Kidney capillary endothelial cell (primary cell): ENCODE results near the gene AGXT.

ENCODE experiments used
- DNase-seq: peaks from one replicate; pipeline ENCODE4 v3.0.0-alpha.2; 2018; ENCODE audit warnings: low spot score

Gene AGXT

DNA sequence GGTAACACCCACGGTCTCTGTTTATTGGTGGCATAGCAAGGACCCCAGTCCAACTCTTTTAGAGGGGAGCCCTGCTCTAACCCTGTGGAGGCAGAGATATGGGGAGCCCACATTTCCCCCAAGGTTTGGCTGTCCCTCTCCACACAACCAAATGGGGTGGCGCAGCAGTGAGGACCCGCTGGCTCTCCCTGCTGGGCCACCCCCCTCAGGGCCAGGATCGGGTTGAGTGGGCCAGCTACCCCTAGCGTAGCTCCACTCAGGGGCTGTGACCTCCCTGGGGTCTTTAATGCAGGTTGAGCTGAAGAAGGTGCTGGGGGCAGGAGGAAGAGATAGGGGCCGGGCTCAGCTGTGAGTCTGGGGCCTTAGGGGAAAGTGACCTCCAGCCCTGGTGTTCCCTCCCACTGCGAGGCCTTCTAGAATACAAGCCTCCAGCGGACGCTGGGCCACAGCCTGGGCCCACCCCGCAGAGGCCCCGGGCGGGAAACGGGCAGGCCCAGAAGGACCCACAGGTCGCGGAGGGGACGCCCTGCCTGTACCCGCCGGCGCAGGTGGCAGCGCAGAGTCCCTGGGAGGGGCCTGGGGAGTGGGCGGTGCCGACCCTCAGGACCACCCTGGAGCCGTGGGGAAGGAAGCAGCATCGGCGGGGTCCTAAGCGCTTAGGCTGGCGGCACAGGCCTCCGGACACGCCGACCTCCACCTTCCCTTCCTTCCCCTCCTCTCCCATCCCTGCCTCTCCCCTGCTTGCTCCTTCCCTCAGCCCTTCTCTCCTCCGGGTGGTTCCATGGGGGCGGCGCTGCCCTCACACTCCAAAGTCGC lies 47.1 kb downstream of the AGXT start:
- no peak for DNase-seq

DNA sequence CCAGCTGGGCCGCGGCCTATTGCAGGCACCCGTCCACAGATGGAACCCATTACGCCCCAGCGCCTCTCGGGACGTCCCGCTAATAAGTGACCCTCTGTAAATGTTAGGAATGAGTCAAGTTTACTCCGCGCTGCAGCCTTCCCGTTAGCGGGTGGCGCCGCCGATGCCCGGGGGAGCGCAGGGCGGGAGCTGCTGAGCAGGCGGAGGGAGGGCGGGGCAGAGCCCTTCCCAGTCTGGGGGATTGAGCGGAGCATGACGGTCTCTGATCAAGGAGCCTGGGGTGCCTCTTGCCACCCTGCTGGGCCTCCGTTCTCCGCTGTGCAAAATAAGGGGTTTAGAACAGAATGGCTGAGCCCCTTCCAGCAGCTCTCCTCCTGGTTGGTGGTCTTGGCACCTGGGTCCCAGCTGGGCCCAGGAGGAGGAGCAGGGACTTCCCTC lies 48.0 kb downstream of the AGXT start:
- DNase-seq: peak; percentile 20

DNA sequence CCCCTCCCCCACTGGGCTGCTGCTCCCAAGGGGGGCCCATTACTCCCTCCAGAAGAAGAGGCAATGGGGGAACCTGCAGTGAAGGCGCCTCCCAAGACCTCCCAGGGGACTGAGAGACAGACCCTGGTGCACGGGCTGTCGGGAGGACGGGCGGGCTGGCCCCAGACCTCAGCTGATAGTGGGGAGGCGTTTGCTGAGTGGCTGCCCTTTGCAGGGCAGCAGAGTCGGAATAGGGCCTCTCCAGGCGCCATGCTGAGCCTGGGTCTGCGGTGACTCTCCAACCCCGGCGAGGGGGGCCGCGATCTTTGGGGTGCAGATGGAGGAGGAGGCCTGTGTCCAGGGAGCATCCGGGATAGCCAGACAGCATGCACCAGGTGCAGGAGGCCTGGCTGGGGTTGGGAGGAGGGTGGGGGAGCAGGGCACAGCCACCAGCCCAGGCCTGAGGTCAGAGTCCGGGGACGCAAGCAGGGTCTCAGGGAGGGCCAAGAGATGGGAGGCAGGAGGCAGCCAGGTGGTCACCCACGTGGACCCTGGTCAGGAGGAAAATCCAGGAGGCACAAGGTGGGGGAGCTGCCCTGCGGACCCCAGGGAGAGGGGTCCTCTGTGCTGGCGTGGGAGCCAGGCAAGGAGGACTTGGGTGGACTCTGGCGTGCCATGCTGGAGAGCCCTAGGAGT lies 48.5 kb downstream of the AGXT start:
- DNase-seq: no peak

DNA sequence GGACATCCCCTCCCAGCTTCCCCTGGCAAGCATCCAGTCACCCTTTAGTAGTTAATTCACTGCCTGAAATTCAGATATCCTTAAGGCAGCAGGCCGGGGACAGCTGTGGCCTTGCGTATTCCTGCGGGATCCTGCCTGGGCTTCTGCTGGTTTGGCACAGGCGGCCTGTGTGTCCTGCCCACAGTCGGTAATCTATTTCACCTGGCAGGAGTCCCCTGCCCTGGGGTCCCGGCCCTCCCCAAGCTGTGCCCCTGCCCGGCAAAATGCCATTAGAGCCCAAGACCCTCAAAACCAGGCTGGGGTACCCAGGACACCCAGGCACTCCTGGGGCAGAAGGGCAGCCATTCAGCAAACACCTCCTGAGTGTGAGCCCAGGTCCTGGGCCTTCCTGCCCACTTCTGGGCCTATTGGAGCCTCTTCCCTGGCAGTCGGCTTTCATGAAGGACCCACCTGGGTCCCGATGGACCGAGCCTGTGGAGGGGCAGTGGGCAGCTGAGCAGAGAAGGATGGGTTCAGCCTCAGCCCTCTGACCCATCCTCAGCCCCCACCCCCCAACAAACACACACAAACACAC lies 49.1 kb downstream of the AGXT start:
- no peak for DNase-seq

DNA sequence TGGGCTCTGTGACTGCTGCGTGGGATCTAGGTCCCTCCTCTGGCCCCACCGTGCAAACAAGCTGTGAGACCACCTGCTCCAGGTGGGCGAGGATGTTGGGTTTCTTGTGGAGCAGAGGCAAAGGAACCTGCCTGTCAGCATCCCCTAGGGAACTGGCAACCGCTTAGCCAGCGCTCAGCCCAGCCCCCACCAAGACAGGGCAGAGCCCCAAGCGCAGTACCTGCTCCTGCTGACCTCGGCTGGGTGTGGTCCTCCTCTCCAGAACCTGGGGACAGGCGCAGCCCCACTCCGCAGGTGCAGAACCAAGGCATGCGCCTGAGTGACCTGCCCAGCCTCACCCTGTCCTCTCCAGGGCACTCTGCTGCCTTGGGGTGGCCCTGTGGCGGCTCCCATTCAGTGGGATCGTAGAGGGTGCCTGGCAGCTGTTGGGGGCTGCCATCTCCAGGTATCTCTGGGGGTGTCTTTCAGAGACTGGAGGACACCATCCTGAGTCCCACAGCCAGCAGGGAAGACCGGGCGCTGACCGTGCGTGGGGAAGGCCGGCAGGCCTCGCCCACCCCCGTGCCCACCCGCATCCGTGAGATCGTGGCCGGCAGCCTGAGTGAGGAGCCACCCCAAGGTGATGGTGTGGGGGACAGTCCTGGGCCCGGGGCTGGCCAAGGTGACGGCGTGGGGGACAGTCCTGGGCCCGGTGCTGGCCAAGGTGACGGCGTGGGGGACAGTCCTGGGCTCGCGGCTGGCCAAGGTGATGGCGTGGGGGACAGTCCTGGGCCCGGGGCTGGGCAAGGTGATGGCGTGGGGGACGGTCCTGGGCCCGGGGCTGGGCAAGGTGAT lies 49.9 kb downstream of the AGXT start:
- no peak for DNase-seq

DNA sequence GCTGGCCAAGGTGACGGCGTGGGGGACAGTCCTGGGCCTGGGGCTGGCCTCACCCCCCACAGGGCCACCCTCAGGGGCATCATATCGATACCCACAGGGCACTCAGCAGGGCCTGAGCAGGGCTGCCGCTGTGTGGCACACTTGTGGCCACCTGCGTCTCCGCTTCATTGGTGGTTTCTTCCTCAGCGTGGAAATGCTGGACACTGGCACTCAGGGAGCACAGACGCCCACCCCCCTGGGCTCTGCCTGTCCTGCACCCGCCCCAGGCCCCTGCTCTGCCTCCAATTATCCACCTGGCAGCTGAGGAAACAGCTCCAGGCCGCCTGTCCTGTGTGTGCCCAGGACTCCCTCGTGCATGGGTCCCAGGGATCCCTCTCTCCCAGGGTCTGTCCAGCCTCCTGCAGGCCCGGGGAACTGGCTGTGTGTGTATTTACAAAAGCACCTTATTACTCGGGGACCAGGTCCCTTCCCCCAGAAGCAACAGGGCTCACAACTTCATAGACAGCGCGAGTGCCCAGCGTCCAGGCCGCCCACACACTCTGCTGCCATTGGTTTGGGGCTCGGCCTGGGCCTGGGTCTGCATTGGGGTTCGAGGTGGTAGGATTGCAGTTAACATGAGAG lies 50.6 kb downstream of the AGXT start:
- DNase-seq: no peak

DNA sequence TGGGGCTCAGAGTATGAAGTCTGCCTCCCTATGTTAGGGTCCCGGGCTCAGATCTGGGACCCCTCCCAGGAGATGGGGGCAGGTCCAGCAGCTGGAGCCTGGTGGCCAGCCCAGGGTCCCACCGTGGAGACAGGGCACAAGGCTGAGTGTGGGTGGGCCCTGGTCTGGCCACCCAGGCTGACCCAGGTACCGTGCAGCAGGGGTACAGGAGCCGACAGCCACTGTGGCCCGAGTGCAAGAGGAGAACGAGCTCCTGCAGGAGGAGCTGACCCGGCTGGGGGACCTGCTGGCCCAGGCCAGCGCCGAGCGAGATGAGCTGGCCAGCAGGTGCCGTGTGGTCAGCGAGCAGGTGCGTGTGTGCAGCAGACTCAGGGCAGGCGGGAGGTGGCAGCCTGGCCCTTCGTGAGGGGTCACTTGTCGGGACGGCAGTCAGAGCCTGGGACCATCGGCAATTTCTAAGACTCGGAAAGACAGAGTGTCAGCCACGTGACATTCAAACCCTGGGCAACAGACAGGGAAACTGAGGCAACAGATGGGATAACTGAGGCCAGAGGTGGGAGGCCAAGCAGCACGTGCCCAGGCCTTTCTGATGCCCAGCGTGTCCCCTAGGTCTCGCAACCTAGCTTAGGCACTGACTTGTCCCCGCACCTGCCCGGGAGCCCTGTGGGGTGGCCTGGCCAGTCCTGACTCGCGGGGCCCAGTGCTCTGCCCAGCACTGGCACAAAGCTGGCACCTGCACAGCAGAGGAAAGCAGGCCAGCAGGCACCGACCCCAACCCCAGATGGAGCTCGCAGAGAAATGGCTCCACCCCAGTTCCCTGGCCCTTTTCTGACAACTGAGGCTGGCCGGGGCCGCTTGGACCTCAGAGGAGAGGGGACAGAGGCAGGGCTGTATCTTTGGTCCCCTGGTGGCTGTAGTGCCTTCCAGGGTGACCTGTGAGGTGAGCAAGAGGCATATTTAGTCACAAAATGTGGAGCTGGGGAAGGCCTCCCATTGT lies 51.5 kb downstream of the AGXT start:
- no peak for DNase-seq

DNA sequence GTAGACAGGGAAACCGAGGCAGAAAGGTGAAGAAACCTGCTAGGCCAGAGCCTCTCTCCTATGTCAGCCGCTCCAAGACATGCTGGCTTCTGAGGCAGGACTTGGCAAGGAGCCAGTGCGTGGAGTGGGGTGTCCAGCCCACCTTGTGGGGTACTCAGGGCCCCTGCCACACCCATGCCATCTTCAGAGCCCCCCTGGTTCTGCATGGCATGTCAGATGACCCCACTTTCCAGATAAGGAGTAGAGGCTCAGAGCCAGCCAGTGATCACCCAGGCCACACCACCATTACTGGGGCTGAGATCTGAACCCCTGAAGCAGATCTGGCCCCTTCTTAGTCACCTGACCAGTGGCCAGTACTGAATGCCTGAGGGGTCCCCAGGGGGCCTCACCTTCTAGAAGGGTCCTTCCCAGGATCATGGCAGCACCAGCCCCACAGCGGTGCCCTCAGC lies 52.2 kb downstream of the AGXT start:
- DNase-seq: no peak

DNA sequence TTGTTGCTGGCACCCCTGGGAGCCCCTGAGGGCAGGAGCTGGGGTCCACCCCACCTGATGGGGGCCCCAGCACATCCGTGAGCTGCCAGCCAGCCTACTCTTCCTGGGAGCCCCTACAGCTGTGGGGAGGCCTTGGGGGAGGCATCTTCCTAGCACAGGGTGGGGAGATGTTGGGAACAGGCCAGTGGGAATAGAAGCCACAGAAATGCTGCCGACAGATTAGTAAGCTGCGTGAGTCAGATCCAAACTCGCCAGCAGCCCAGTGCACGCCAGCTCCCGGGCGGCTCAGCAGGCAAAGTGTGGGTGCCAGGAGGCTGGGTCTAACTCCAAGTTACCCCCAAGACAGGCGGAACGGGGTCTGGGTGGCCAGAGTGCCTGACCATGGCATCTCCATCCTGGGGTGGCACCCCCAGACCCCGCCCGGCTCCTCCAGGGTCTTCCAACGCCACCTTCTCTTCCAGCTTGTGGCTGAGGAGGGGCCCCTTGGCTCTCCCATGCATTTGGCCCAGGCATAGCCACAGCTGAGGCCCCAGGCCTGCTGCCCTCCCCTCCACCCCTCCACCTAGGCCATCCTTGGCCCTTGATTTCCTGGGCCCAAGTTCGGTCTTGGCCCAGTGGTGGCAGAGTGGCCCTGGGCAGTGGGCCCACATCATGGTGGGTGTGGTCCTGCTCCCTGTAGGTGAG lies 52.8 kb downstream of the AGXT start:
- DNase-seq: no peak

DNA sequence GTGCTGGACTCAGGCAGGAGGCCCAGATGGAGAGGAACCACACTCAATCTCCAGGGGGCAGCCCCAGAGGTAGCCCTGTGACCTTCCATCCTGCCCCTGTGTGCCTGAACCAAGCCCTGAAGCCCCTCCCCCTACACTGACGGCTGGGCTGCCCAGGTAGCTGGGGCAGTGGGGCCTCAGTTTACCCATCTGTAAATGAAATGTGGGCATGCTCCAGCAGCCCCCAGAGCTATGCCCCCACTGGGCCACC lies 53.3 kb downstream of the AGXT start:
- no peak for DNase-seq

DNA sequence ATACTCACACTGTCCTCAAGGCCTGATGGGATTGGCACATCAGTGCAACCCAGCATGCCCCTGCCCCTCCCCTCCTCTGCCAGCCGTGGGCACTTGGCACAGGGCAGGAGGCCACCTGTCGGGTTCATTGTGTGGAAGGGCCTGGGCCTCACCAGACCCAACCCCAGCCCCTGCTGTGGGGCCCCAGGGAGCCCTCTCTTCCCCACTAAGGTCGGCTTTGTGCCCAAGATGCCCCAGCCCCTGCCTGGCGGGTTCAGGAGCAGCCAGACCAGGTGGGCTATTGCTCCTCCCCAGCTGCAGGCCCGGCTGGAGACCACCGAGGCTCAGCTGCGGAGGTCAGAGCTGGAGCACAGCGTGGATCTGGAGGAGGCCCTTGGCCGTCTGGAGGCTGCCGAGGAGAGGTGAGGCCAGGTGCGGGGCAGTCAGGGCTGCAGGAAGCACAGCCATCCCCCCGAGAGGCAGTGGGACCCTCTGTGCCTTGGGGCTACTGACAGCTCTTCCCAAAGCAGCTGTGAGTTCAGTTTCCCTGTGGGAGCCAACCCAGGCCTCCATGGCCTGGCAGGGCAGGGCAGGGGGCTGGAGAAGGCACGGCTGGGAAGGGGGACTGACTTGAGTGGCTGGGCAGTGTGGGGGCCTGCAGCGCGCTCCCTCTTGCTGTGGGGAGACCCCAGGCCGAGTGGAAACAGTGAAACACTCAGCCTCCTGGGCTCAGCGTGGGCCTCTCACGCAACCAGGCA lies 53.8 kb downstream of the AGXT start:
- no peak for DNase-seq

DNA sequence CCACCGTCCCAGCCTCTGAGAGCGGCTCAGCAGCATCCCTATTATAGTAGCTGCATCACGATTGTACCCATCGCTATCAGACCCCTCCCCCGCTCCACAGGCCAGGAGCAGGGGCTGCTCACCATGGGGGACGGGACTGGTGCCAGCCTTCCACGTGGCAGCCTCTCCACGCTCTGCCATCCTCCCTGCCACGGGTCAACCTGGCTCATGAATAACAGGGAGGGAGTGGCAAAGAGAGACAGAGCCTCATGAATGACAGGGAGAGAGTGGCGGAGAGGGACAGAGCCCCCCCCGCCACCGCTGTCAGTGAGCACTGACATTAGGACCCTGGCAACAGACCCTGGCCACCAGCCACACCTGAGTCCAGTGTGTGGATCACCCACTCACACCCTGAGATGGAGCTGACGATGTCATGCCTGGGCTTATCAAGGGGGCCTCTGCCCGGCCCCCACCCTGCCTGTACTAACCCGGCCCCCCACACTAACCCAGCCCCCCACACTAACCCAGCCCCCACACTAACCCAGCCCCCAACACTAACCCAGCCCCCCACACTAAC lies 54.4 kb downstream of the AGXT start:
- DNase-seq: no peak

DNA sequence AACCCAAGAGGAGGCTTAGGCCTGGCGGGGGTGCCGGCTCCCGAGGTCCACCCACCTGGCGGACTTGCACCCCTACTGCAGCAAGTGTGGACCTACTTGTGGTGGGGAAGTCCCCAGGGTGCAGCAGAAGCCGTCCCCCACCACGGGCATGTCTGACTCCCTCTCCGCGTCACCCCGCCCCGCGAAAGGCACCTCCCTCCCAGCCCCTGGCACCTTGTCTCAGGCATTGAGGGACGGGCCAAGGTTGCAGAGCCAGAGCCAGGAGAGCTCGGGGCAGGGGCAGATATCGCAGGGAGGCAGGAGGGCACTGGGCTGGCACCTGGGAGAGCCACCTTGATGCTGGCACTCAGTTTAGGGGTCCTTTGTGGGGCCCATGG lies 56.6 kb downstream of the AGXT start:
- DNase-seq: no peak

DNA sequence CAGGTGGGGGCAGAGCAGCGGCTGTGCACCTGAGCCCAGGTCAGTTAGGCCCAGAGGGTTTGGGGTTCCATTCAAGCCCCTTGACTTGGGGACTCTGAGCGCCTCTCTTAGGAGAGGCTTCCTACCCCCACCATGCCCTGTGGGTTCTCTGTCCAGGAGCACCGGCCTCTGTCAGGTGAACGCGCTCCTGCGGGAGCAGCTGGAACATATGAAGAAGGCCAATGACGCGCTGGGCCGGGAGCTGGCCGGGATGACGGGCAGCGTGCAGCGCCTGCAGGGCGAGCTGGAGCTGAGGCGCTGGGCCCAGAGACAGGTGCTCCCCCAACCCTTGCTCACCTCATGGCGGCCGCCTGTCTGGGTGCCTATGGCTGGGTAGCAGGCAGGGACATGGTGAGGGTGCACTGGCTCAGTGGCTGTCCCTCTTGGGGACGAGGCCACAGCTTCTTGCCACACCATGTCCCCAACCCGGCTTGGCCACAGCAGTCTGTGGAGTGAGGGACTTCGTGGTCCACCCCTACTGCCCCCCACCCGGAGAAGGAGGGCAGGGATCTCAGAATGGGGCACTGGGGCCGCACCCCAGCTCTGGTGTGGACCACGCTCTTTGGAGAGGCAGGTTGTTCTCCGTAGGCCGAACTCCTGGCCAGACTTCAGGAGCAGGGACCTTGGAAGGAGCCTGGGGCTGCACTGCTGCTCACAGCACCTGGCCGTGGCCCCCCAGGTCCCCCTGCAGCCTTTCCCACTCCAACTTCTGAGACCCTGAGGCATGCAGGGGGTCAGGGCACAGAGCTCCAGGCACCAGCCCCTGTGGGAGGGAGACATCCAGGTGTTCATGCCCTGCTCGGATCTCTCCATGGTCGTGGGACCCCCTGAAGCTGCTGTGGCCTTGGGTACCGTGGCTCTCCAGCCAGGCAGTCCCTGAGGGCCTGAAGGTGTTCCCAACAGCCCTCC lies 57.2 kb downstream of the AGXT start:
- no peak for DNase-seq

DNA sequence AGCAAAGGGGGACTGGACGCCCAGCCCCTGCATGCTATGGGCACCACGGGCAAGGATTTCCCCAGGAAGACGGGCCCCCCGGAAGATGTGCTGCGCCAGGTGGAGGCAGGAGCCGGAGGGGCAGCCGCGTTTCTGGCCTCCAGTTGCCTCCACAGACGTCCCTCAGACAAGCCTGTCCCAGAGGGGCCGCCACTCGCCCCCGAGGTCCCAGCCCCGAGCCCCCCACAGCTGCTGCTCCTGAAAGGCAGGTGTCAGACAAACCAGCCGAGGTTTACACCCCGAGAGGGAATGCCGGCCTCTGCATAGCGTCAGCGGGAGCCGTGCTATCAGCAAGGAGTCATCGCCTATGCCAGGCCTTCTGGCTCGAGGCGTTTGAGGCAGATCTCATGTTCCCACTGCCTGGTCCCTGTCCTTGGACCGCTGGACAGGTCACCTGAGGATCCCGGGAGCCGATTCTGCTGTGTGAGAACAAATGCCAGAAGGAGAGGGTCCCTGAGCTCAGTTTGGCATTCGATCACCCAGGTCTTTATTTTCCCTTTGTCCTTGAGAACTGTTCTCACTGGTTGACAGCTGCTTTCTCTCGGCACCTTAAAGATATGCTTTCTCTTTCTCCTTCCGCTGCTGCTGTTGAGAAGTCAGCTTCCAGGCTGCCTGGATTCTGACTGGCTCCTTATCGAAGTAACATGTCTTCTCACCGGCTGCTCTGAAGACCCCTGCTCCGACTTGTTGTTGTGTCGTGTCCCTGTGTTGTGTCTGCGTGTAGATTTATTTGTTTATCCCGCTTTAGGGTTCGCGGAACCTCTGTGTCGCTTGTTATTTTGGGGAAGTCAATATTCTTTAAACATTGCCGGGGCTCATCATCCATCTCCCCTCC lies 58.1 kb downstream of the AGXT start:
- no peak for DNase-seq

DNA sequence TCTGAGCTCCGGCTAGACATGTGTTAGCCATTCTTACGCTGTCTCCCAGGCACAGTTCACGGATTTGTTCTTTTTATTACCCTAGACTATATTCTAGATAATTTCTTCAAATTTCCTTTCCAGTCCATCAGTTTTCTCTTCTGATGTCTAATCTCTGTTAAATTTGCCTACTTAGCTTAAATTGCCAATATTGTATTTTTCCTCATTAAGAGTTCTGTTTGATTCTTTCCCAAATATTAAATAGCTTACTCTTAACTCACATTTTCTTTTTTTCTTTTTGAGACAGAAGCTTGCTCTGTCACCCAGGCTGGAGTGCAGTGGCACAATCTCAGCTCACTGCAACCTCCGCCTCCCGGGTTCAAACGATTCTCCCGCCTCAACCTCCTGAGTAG lies 58.8 kb downstream of the AGXT start:
- DNase-seq: no peak
